Neuron (in vitro differentiated cells): Measurements from ENCODE around the gene SLC51B.
"Not testable (repeated sequence)": the region's sequence is repeated elsewhere in the genome, so short reads cannot be mapped to it uniquely, and the experiment has no call there.

ENCODE experiments used
- H2AFZ ChIP-seq: one replicate; pipeline ENCODE4 v1.6.1; 2013; ENCODE audit warnings: low read depth, mild to moderate bottlenecking, inconsistent platforms, low read length, moderate library complexity
- H3K27me3 ChIP-seq: one replicate; pipeline ENCODE4 v1.6.1; 2013; ENCODE audit warnings: low read length; ENCODE audit not compliant: insufficient read depth
- H3K36me3 ChIP-seq: one replicate; pipeline ENCODE4 v1.6.1; 2013; ENCODE audit warnings: low read length; ENCODE audit not compliant: insufficient read depth
- H3K4me1 ChIP-seq: one replicate; pipeline ENCODE4 v1.6.1; 2013; ENCODE audit warnings: low read length; ENCODE audit not compliant: insufficient read depth
- H3K4me3 ChIP-seq: 2 replicates; pipeline ENCODE4 v1.5.1; 2013; ENCODE audit warnings: mild to moderate bottlenecking, low read length, moderate library complexity
- H3K9me3 ChIP-seq: one replicate; pipeline ENCODE4 v1.6.1; 2013; ENCODE audit warnings: low read length

SLC51B gene

DNA sequence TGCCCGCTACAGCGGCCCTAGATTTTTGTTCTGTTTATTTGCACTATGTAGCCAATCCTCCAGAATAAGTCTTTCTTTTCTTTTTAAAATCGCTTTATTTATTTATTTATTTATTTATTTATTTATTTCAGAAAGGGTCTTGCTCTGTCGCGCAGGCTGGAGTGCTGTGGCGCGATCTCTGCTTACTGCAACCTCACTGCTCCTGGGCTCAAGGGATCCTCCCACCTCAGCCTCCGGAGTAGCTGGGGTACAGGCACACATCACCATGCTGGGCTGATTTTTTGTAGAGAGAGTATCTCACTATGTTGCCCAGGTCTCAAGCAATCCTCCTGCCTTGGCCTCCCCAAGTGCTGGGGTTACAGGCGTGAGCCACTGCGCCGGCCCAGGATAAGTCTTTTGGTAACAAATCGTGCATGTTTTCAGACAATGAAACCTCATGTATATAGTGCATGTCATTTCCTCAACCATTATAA, 15.4 kb upstream of the SLC51B start:
- Histone ChIP-seq H3K9me3 (no peaks in the 10 kb centered on the region), H3K4me3 (peak overlapping the region; percentile 95), H3K36me3 (peaks cover 20% of the 10 kb centered on the region), H3K27me3 (no peaks in the 10 kb centered on the region), H3K4me1 (peaks cover 14% of the 10 kb centered on the region), H2AFZ (no peak overlapping the region)

- Histone ChIP-seq H3K36me3 (no peaks in the 10 kb centered on the region), H3K4me1 (peaks cover 14% of the 10 kb centered on the region), H3K9me3 (no peaks in the 10 kb centered on the region), H2AFZ (no peak overlapping the region), H3K4me3 (no peak overlapping the region), H3K27me3 (no peaks in the 10 kb centered on the region)
Observed at GRCh38 chr15:65032801-65033537, 12.2 kb upstream of the SLC51B start.

DNA sequence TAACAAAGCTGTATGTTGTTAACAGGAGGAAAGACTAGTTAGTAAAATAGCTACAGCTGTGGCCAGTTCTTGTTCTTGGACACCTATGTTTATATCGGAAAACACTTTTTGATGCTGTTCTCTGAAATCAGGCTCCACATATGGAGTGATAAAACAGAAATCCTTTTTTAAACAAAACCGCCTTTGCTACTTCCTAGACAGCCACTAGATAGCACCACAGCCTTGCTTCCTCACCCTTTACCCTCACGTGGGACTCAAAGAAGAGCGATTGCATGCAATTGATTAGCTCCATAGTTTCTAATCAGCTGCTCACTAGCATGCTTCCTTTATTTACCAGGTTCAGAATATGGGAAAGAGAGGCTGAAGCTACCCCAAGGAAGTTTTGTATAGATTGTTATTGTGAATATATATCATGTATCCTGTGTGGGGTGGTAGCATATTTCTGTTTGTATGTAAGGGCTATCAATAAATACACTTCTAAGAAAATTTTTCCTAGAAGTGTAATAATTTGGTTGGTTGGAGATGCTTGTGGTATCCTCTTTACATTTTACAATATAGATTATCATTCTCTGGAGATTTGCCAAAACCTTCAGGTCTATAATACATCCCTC, 11.4 kb upstream of the SLC51B start:
- peaks cover 8% of the 10 kb centered on the region for H3K4me1 ChIP-seq
- no peaks in the 10 kb centered on the region for H3K27me3 ChIP-seq
- no peak overlapping the region for H3K4me3 ChIP-seq
- H2AFZ ChIP-seq, result peak overlapping the region; percentile 64
- no peaks in the 10 kb centered on the region for H3K9me3 ChIP-seq
- no peaks in the 10 kb centered on the region for H3K36me3 ChIP-seq

- Histone ChIP-seq H3K4me1 (peaks cover 11% of the 10 kb centered on the region), H2AFZ (no peak overlapping the region), H3K9me3 (no peaks in the 10 kb centered on the region), H3K27me3 (no peaks in the 10 kb centered on the region), H3K4me3 (no peak overlapping the region), H3K36me3 (no peaks in the 10 kb centered on the region)
Observed at GRCh38 chr15:65034719-65035118, 10.5 kb upstream of the SLC51B start.

- no peaks in the 10 kb centered on the region for H3K27me3 ChIP-seq
- no peaks in the 10 kb centered on the region for H3K36me3 ChIP-seq
- no peak overlapping the region for H3K4me3 ChIP-seq
- H2AFZ ChIP-seq, result no peak overlapping the region
- peaks cover 11% of the 10 kb centered on the region for H3K4me1 ChIP-seq
- H3K9me3 ChIP-seq, result no peaks in the 10 kb centered on the region
Observed at GRCh38 chr15:65037309-65037708, 7.9 kb upstream of the SLC51B start.

DNA sequence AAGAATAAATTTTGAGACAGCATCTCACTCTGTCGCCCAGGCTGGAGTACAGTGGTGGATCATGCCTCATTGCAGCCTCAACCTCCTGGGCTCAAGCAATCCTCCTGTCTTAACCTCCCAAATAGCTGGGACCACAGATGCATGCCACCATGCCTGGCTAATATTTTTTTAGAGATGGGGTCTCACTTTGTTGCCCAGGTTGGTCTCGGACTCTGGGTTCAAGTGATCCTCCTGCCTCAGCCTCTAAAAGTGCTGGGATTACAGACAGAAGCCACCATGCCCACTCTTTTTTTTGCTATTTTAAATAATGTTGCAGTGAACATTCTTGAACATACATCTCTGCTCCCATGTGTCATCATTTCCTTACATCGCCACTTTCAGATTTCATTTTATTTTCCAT, 6.8 kb upstream of the SLC51B start:
- no peak overlapping the region for H3K4me3 ChIP-seq
- H2AFZ ChIP-seq, result no peak overlapping the region
- H3K9me3 ChIP-seq, result no peaks in the 10 kb centered on the region

DNA sequence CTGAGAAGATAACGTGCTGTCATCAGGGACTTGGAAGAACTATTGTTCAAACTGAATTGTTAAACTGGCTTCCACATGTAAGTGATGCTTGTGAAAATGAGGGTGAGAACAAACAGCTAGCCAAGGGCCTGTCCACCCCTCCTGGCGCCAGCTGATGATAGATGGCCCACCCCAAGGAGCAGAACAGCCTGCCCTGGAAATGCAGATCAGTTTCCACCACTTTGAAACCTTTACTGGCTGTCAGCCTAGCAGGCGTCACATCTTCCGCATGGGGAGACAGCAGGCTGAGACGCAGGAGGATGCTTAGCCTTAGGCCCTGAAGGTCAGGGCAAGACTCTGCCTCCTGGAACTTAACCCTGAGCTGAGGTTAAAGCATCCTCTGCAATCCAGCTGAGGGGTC, 6.4 kb upstream of the SLC51B start:
- H3K36me3 ChIP-seq, result no peaks in the 10 kb centered on the region
- H3K27me3 ChIP-seq, result no peaks in the 10 kb centered on the region
- H3K4me1 ChIP-seq, result peaks cover 7% of the 10 kb centered on the region
- H3K9me3 ChIP-seq, result no peaks in the 10 kb centered on the region
- no peak overlapping the region for H2AFZ ChIP-seq
- H3K4me3 ChIP-seq, result no peak overlapping the region

More for the DNA sequence above, 6.8 kb upstream of the SLC51B start:
- peaks cover 8% of the 10 kb centered on the region for H3K4me1 ChIP-seq
- no peaks in the 10 kb centered on the region for H3K36me3 ChIP-seq
- H3K27me3 ChIP-seq, result no peaks in the 10 kb centered on the region

DNA sequence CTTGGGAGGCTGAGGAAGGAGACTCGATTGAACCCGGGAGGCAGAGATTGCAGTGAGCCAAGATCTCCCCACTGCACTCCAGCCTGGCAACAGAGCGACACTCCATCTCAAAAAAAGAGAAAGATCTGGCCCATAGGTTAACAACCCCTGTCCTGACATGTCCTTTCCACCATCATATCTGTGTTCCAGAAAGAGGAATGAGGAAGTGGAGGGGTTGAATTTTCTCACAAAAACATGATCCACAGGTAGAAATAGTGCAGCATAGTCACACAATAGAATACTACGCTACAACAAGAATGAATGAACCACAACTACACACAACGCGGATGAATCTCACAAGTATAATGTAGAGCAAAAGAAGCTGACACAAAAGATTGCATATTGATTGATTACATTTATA, 4.7 kb upstream of the SLC51B start:
- peaks cover 2% of the 10 kb centered on the region for H3K27me3 ChIP-seq
- H3K4me3 ChIP-seq, result no peak overlapping the region
- H2AFZ ChIP-seq, result no peak overlapping the region
- no peaks in the 10 kb centered on the region for H3K9me3 ChIP-seq
- no peaks in the 10 kb centered on the region for H3K36me3 ChIP-seq
- H3K4me1 ChIP-seq, result peaks cover 15% of the 10 kb centered on the region

DNA sequence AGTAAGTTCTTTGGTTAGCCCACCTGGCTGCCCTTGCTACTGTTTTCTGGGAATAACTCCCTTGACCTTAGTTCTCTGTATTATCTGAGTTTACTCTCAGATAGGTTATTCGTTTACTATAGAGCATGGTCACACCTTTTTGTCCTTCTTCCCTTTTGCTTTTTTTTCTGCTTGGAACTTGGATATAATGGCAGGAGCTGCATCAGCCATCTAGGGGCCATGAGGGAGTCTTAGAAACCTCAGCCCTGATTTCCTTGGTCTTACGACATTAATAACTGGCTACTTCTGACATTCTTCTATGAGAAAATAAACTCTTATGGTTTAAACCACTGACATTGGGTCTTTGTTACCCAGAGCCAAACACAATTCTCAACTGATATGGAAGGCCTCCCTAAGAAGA, 3.4 kb upstream of the SLC51B start:
- H3K4me1 ChIP-seq, result peaks cover 16% of the 10 kb centered on the region
- no peak overlapping the region for H2AFZ ChIP-seq
- peaks cover 2% of the 10 kb centered on the region for H3K27me3 ChIP-seq
- H3K36me3 ChIP-seq, result no peaks in the 10 kb centered on the region
- no peaks in the 10 kb centered on the region for H3K9me3 ChIP-seq
- no peak overlapping the region for H3K4me3 ChIP-seq

DNA sequence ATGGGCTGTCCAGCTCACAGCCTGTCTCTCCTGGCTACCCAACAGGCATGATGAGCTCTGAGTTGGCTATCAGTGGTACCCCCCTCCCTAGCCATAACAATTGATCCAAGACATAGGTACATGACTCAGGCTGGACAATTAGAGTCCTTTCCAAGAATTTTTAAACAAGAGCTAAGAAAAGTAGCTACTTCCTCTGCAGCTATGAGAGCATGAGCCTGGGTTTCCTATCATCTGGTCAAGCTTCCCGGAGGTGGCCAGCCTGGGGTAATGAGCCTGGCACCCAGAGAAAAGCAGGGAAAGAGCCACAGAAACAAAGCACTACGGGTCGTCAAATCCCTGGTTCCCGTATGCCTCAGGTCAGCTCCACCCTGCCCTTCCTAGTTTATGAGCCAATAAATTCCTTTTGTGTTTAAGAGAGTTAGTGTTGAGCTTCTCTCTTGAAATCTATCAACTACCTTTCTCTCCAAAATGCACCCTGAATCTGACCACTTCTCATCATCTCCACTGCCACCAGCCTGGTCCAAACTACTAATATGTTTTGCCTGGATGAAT, 2.3 kb upstream of the SLC51B start:
- no peaks in the 10 kb centered on the region for H3K9me3 ChIP-seq
- no peak overlapping the region for H2AFZ ChIP-seq
- H3K36me3 ChIP-seq, result no peaks in the 10 kb centered on the region
- H3K4me3 ChIP-seq, result no peak overlapping the region
- H3K4me1 ChIP-seq, result peaks cover 16% of the 10 kb centered on the region
- H3K27me3 ChIP-seq, result peaks cover 2% of the 10 kb centered on the region

DNA sequence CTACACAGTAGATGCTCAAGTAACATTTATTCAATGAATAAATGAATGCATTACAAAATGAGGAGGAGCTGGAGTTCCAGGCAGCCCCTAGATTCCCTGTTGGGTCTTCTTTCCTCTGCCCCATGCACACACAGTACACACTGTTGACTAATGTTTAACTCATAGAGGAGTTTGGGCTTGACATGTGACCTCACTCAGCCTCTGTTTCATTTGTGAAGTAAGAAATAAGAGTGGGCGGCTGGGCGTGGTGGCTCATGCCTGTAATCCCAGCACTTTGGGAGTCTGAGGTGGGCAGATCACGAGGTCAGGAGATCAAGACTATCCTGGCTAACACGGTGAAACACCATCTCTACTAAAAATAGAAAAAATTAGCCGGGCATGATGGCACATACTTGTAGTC, 969 bp upstream of the SLC51B start:
- H3K4me1 ChIP-seq, H3K27me3 ChIP-seq, H3K36me3 ChIP-seq, H3K4me3 ChIP-seq, H3K9me3 ChIP-seq, H2AFZ ChIP-seq: not testable (repeated sequence)

- Histone ChIP-seq H3K4me3 (no peak overlapping the region), H2AFZ (no peak overlapping the region), H3K36me3 (no peaks in the 10 kb centered on the region), H3K4me1 (peaks cover 16% of the 10 kb centered on the region), H3K9me3 (no peaks in the 10 kb centered on the region), H3K27me3 (peaks cover 5% of the 10 kb centered on the region)
Observed at GRCh38 chr15:65048241-65048640, 3.1 kb downstream of the SLC51B start.

DNA sequence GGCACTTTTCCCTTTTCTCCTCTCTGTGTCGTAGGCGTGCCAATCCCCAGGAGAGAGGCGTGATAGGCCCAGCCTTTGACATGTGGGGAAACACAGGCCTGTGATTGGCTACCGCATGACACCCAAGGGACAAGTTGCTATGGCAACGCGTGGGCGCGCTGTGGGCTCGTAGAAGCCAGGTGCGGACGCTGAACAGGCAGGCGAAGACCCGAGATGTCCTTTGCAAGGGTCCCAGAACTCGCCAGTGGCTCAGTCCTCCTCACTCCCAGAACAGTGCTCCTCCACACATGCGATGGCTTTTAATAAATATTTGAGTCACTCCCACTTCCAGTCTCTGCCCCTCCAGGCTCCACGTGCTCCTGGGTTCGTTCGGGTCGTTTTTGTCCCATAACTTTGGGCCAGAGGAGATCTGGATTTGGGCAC, 4.2 kb downstream of the SLC51B start:
- H3K4me1 ChIP-seq, result peaks cover 16% of the 10 kb centered on the region
- H3K4me3 ChIP-seq, result peak overlapping the region; percentile 36
- no peaks in the 10 kb centered on the region for H3K9me3 ChIP-seq
- peaks cover 2% of the 10 kb centered on the region for H3K27me3 ChIP-seq
- H2AFZ ChIP-seq, result no peak overlapping the region
- no peaks in the 10 kb centered on the region for H3K36me3 ChIP-seq
